Stimulated activated CD4-positive, alpha-beta T cell treated with anti-CD3 and anti-CD28 coated beads, Interleukin-2, amount 100 ng/mL, for 24 hours (primary cell): ENCODE results near the gene TMEM154.

Experiments
- DNase-seq, 2 donors: peaks; one replicate each; pipeline ENCODE4 v3.0.0-alpha.2; 2020

The TMEM154 gene

DNA sequence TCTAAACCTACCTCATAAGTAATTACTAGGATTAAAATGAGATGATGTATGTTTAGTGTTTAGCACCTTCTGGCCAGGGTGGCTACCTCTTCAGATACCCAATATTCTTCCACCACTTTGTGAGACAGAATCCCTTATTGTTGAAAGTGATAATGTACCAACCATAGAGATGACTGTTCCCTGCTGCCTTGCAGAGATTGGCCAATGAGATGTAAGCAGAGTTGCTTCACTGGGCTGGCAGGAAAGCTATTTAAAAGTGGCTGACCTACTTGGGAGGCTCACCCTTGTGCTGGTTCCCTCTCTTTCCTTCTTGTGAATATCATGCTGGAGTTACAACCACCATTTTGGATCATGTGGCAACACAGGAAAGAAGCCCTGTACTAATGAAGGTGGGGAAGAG is 58.9 kb downstream of the TMEM154 start:
- DNase-seq: no peak

DNA sequence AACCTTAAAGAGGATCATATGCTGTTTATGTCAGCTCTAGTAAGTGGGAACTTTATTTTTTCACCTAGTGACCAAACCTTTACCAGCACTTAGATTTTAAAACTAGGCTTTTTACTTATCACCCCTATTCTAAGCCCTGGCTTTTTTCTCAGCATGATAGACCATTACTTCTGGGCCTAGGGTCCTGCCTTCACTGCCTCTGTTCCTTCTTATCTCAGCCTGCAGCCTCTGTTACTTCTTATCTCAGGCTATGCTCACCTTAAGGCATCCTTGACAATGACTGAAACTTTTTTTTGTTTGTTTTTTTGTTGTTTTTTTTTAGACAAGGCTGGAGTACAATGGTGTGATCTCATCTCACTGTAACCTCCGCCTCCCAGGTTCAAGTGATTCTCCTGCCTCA is 59.6 kb downstream of the TMEM154 start:
- no peak for DNase-seq

DNA sequence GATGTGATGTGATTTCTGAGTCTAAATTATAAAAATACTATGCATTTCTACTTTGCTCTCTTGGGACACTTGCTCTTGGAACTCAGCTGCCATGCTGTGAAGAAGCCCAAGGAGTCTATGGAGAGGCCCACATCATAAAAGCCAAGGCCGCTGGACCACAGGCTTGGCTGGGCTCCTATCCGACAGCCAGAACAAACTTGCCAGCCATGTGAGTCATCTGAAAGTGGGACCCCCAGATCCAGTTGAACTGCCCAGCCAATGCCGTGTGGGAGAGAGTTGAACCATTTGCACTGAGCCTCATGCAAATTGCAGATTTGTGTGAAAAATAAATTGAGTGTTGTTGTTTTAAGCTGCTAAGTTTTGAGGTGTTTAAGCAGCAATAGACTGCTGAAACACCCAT is 60.2 kb downstream of the TMEM154 start:
- DNase-seq: no peak

DNA sequence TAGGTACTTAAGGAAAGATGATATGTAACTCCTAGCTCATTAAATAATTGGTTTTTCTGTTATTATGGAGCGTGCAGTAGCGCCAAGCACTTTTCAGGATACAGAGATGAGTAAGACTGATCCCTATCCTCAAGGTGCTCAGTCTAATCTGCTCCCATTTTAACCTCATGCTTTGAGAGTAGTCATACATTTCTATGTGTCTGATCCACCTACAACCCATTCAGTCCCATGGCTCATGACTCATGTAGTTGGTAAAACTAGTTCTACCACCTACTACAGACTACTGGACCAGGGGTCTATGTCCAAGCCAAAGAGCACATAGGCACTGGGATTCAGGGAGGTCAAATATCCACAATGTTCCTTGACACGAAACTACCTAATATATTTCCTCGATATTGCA is 60.8 kb downstream of the TMEM154 start:
- DNase-seq: no peak

DNA sequence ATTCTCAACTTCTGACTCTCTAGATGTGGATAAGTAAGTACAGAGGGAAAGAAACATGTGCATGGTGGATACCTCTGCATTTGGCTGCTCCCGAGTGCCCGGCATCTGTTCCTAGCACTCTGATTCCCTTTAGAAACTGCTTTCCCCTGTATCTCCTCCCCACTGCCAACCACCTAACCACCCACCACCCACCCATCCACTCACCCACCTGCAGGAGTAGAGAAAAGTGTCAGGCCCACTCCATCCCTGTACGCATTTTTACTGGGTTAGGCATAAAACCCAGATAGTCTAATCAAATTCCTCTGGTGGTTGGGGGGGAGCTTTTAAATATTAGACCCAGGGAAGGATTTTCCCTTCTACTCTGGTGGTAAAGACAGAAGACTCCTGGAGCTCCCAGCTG is 63.0 kb downstream of the TMEM154 start:
- DNase-seq: no peak

DNA sequence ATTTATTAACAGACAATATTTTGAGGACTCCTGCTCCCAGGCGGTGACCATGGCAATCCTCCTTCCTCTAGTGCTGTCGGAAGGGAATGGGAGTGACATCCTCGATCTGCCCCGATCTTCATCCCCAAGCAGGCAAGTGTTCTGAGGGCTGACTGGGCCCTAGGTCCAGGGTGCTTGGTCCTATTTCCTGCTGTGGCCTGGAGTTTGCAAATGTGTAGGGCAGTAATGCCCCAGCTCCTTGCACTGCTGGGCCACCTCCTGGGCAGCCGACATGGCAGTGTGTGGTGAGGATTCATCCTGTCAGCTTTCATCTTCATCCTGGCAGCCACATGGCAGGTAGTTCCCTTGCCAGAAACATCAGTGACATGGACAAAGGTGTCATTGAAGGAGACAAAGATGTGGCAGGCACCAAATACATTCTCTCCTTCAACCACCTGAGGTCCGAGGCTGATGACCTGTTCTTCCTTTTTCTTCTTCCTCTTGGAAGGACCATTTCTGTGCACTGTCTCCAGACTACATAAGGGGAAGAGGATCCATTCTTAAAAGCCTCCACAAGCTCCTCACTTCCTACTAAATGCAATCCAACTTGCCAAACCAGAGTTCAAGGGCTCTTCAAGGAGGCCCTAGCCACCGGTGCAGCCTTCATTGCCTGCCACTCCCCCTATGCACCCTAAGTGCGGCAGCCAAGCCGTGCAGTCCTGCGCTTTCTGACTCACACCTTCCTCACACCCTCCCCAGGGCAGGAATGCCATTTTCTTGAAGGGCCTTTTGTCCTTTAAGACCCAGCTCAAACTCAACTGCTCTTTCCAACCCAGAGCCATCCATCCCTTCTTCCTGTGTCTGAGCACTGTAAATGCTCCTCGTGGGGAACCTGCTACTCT is 65.7 kb downstream of the TMEM154 start:
- no peak for DNase-seq

DNA sequence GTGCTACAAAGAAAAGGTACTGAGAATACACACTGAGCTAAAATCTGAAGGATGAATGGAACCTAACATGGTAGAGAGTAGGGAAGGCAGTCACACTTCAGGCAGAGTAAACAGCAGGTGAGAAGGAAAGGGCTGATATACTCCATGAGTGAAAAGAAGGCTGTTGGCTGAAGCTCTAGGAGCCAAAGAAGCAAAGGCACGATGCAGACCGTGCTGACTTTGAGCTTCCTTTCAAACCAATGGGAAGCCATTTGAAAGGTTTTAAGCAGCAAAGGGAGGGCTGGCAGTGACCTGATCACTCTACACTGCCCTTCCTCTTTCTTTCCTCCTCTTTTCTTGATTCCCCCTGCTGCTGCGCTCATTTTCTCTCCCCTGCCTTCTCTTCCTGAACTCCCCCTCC is 66.4 kb downstream of the TMEM154 start:
- DNase-seq: no peak

DNA sequence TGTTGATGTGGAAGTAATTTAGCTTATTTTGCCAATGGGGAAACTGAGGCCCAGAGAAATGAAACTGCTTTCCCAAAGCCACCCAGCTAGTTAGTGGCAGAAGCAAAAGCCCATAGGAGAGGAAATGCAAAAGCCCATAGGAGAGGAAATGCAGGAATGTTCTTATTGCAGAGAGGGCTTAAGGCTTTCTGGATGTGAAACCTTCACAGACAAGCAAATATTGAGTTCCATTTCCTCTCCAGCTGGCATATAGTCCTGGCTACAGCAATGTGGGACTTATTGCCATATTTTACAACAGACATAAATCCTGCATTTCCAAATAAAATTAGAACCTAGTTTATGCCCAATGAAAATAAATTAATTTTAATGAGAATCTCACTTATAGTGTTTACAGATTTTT is 69.7 kb downstream of the TMEM154 start:
- no peak for DNase-seq

DNA sequence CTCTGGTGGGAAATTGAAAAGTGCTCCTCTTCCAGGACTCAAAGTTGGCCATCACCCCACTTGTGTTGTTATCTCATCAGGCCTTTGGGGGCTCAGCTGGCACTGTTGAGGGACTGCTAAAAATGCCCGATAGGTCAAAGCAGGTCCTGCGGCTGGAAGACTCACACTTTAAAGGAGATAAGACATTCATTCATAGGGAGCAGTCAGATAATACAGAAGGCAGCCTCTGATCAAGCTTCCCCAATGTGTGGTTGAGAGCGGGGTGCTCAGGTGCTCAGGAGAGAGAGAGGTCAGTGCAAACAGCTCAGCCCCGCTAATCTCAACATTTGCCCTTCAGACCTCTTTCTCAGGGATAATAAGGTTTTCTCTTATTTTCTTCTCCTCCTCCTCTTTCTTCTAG is 70.3 kb downstream of the TMEM154 start:
- no peak for DNase-seq

DNA sequence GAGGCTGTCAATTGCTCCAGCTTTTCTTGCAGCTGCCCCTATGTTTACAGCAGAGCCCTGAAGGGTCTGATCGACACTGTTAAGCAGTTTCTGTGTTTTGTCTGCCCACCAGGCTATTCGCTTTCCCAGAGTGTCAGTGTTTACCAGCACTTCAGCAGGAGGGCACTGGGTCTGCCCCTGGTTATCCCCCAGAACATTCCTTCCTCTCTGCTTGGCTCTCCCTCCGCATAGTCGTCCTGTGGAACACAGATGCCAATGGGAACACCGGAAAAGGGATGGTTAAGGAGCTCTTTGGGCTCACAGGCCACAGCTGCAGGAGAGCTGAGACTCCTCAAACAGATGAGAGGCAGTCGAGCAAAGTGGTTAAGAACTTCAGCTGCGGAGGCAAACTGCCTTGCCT is 72.6 kb downstream of the TMEM154 start:
- DNase-seq: no peak

DNA sequence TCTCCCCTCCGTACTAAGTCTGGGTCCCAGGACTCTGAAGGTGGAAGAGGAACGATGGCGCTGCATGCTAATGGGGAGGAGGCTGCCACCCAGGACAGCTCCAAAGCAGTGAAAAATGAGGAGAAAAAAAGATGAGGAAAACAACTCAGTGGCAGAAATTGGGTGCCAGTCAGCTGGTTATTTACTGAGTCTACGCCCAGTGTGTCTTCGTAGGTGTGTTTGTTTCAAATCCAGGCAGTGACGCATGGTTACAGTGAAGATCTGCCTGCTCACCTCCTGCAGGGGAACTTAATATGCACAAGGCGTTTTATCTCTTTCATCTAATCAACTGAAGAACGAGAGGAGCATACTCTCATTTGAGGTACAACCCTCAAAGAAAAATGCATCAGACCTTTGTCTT is 73.0 kb downstream of the TMEM154 start:
- no peak for DNase-seq

DNA sequence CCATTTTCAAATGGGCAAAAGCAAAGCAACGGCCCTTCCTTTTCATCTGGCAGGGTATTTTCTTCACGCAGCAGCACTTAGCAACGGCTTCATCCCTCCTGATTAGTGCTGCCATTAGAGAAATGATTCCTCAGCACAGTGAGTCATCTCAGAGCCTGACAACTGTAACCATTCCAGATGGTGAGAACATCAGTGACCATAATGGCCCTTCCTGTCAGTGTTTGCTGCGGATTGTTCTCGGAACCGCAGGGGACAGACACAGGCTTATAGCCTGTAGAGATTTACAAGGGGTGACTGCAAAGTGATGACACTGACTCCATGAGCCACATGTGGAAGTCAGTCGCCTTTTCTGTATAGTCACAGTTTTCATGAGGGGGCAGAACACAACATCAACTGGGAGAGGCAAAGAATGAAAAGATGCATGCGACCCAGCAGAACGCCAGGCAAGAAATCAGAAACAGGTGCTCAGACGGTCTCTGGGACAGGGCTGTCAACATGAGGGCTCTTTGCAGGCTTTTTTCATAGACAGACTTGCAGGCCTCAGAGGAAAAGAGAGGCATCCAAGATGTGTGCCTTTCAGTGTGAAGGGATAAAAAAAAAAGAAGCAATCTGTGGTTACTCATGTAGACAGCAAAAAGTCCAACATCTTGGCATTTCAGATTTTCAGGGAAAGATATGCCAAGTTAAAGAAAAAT is 74.0 kb downstream of the TMEM154 start:
- no peak for DNase-seq

DNA sequence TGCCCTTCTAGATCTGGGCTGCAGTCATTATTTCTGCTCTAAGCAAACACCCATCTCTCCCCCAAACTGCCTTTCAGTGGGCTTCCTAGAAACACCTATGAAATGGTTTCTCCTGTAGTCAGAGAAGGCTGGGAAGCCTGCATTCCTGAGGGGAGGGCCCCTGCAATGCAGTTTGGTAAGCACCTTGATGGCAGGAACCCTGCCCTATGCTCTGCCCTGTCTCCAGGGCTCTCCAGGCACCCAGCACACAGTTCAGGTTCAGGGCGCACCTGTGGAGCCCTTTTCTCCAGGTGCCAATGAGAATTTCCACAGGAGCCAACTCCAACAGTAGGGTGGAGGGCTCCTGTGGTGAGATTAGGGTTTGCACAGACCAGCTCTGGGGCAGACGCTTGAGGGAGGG is 74.8 kb downstream of the TMEM154 start:
- DNase-seq: no peak

DNA sequence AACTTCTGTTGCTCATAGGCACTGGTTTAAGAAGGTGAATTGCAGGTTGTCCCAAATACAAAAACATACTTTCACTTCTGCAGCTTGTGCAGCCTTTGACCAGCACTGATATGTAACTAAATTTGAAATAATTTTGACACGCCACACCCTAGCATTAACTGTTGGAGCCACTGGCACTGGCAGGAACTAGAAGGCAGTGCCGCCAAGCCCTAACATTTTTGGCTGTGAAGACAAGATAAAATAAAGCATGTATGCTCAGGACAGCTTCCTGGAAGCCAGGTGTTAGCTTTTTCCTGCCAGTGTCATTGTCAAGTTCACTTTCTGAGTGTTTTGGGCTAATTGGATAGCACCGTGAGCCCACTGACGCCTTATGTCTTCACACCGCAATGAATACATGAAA is 78.6 kb downstream of the TMEM154 start:
- DNase-seq: no peak

DNA sequence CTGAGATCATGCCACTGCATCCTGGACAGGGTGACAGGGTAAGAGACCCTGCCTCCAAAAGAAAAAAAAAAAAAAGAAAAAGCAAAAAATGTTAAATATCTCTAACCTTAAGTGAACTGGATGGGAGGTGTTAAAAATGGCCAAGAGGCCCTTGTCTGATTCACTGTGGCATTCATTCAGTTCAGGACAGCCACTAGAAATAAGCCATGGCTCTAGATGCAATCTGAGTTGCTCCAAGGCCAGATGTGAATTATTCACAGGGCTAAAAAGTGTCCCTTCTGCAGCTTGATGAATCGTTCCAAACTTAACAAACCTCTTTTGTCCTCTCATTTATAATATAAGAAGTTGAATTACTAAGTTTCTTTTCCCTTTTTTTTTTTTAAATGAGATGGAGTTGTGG is 80.2 kb downstream of the TMEM154 start:
- no peak for DNase-seq

DNA sequence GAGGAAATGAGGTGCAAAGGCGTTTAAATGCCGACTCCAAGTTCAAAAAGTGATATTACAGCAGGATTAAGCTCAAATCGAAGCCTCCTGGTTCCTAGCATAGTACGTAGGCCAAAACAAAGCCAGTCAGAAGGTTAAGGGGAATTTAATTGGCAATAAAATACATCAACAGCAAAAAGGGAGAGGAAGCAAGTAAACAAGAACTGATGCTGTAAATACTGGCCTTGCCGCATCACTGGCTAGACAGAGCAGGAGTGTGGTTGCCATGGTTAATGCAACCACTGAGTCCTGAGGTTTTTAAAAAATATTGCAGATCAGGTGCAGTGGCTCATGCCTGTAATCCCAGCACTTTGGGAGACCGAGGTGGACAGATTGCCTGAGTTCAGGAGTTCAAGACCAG is 80.7 kb downstream of the TMEM154 start:
- DNase-seq: no peak

DNA sequence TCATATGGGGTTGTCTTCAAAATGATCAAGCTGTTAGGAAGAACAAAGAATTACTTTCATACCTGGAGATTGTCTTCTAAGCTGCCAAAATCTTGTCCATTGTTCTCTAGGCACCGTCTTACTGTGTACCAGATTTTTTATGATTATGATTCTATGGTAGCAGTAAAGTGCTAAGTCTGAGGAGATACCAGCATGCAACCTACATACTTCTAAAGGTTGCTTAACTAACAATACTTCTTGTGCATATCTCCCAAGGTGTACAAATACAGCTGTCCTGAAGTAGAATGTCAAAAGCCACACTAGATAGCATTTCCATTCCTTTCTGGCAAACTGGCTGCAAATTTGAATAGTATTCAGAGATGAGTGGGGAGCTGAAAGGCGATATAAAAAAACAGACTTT is 81.3 kb downstream of the TMEM154 start:
- DNase-seq: no peak

DNA sequence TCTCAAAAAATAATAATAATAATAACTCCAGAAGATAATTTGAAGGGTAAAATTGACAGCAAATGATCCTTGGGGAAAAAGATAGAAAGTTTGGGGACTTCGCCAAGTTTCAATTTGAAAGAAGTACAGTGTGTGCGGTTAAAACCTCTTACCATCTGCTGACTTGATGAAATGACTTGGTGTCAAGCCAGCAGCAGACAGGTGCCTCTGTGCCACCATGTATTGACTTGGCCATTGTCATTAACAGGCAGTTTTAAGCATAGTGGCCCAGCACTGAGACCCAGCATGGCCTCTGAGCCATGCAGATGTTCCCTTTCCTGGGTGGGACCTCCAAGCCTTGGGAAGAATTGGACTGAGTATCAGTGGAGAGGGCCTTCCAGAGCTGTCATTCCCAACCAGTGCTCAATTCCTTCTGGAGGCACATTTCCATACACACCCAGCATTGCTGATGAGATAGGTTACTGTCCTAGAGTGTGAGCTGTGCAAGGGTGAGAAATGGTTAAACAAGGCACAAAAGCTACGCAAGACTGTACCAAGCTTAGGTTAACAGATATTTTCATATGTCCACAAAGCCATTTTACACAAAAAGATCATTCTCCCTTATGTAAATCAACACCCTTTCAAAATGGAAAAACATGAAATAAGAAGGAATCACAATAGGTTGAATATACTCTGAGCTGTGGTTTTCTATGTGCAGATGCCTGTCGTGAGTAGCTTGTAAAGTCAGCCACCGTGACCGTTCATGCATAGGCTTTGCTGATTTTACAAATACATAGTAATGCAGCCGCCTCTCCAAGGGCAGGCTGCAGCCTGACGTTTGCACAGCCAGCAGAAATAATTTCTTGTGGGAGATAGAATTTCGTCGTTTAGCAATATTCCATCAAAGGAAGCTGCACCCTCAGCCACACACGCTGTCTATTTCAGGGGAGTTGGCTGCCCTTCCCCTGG is 84.5 kb downstream of the TMEM154 start:
- no peak for DNase-seq

DNA sequence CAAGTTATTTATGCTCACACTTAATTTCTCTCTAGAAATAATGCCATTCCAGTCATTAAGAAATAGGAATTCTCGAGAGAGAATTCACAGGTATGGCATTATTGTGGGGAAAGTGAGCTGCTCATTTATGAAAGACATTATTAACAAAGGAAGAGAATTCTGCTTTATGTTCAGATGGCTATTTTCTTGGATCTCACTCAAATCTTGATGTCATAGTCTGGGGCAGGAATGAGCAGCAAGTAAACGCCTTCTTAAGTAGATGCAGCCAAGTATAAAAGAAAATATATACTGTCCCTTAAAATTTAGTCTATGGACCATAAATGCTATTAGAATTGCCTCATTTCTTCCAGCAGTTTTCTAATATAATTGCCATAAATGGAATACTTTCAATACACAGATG is 85.7 kb downstream of the TMEM154 start:
- DNase-seq: no peak

DNA sequence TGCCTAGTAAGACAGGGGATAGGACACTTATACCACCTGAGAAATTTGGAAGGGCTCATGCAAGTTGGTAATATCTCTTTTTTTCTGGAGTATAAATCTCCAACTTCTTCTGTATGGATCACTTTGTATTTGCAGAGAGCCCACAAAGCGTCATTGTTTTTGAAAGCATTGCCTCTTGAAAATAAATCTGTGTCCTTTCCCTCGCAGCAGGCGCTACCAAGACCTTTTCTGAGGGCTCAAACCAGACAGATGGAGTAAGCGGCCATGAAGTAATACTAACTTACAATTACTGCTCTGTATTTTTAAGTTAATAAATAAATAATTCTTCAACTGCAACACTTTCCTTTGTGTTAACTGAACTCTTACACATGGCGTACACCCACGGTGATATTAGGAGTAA is 87.9 kb downstream of the TMEM154 start:
- DNase-seq: no peak

DNA sequence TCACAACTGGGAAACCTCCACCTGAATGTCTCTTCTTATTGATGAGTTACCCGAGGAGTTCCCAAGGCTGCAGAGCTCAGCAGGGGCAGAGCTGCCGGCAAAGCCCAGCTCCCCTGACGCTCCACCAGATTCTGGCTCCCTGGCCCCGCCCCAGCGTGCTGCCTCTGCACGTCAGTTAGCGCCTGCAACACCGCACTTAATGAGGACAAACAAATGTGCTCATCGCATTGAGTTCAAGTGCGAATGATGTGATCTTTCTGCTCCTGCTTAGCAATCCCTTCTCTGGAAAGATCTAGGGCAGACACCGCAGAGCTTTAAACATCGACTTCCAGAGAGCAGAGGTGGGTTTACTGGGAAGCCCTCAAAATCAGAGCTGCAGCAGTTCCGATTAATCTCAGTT is 88.4 kb downstream of the TMEM154 start:
- peak; percentile 20 to 35 for DNase-seq

DNA sequence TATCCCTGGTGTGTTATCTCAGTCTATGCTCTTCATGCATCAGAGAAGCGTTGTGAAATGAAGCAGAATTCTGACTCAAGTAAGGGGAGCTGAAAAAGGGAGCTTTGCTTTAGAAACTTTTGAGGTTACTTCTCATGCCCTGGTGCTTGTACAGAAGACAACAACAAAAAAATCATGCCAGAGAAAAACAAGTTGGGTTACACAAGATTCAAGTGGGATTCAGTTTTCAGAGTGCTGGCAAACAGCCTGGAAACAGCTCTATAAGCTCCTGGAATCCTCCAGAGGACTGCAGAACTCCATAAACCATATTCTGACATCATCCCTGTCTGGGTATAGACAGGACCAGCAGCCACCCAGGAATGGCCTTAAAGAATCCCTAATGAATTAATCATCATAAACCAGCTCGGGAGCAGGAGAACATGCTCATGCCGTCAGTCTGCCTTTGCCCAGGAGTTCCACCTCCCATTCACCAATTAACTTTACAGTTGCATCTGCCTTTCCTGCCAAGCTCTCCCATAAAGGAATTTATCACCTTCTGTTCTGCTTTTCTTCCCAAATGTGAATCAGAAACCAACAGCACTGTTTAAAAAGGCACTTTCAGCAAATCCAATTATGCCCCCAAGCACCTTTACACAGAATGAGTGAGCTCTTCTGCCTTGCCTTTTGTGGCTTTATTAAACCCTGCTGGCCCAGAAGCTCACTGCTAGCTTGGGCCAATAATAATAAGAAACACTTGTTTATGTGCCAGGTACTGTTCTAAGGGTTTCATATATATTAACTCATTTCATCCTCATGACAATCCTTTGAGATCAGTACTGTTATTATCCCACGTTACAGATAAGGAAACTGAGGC is 89.4 kb downstream of the TMEM154 start:
- no peak for DNase-seq
